Endothelial cell (in vitro differentiated cells): ENCODE results near the gene HDGFL3. TPM values are rescaled to one million over a fixed set of nuclear protein-coding genes. Genes with fewer than 3 reads are reported as not detected.

Source experiments
- DNase-seq: peaks from one replicate; pipeline ENCODE4 v3.0.0; 2021; ENCODE audit warnings: low spot score
- H3K27ac Mint-ChIP-seq: one replicate; pipeline ENCODE4 v1.8.0; 2021; ENCODE audit warnings: mixed read lengths, inconsistent platforms; ENCODE audit not compliant: unreplicated experiment
- H3K27me3 Mint-ChIP-seq: one replicate; pipeline ENCODE4 v1.8.0; 2021; ENCODE audit warnings: mild to moderate bottlenecking, moderate library complexity, mixed read lengths, inconsistent platforms; ENCODE audit not compliant: unreplicated experiment
- H3K36me3 Mint-ChIP-seq: one replicate; pipeline ENCODE4 v1.8.0; 2021; ENCODE audit warnings: mild to moderate bottlenecking, low read depth, mixed read lengths, inconsistent platforms; ENCODE audit not compliant: unreplicated experiment
- H3K4me1 Mint-ChIP-seq: one replicate; pipeline ENCODE4 v1.8.0; 2021; ENCODE audit warnings: mild to moderate bottlenecking, mixed read lengths, inconsistent platforms; ENCODE audit not compliant: unreplicated experiment
- H3K4me3 Mint-ChIP-seq: one replicate; pipeline ENCODE4 v1.8.0; 2021; ENCODE audit warnings: mild to moderate bottlenecking, mixed read lengths, inconsistent platforms; ENCODE audit not compliant: unreplicated experiment
- H3K9me3 Mint-ChIP-seq: one replicate; pipeline ENCODE4 v1.8.0; 2021; ENCODE audit warnings: mixed read lengths, inconsistent platforms; ENCODE audit not compliant: unreplicated experiment
- total RNA-seq: library from RNA; stranded (reverse); fragmentation: NEBNext Ultra II Directional; extraction: Animal tissue kit (Norgen Biotek cat#: 25700); gene quantifications from one replicate; pipeline ENCODE4 v1.2.1, GENCODE V29; 2021; ENCODE audit not compliant: unreplicated experiment
- TF ChIP-seq, protein P1 (sequence below): fragments of 200-600 bp; sonication (generic); IDR thresholded peaks from one replicate; pipeline ENCODE4 v1.5.0; 2021; ENCODE audit warnings: antibody characterized with exemption; ENCODE audit not compliant: unreplicated experiment

Gene HDGFL3
- total RNA-seq, 1 donor from 2014 or later = 91.2 TPM

DNA sequence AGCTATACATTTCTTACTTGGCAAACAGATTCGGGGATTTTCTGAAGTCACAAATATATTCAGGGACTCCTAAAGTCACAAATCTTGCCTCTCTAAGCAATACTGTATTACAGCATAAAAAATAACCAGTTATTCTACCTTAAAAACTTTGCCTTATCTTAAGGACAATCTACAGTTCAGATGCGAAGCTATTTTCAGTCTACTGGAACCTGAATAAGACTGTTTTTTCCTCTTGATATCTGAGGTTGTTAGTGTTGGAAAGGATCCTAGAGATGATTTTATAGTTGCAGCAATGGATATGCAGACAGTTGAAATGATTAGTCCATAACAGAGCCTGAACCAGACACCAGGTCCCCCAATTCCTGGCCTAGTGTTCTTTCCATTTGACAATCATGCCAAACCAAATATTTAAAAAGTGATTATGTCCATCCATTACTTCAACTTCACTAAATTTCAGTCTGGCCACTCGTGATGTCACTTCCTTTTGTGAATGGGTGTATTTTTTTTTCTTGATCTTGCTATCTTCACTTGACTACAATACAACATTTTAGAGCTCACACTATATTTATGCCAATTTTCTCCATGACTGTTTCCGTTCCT is 1.8 kb downstream of the HDGFL3 start:
- Mint-ChIP-seq H3K4me3 (peak overlapping the region; percentile 100), H3K27ac (peak overlapping the region; percentile 97), H3K9me3 (no peaks in the 10 kb centered on the region), H3K36me3 (peaks cover 5% of the 10 kb centered on the region), H3K27me3 (peaks cover 4% of the 10 kb centered on the region), H3K4me1 (peaks cover 26% of the 10 kb centered on the region)
- DNase-seq = no peak
- TF ChIP-seq, protein P1, sequence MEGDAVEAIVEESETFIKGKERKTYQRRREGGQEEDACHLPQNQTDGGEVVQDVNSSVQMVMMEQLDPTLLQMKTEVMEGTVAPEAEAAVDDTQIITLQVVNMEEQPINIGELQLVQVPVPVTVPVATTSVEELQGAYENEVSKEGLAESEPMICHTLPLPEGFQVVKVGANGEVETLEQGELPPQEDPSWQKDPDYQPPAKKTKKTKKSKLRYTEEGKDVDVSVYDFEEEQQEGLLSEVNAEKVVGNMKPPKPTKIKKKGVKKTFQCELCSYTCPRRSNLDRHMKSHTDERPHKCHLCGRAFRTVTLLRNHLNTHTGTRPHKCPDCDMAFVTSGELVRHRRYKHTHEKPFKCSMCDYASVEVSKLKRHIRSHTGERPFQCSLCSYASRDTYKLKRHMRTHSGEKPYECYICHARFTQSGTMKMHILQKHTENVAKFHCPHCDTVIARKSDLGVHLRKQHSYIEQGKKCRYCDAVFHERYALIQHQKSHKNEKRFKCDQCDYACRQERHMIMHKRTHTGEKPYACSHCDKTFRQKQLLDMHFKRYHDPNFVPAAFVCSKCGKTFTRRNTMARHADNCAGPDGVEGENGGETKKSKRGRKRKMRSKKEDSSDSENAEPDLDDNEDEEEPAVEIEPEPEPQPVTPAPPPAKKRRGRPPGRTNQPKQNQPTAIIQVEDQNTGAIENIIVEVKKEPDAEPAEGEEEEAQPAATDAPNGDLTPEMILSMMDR = no peak

DNA sequence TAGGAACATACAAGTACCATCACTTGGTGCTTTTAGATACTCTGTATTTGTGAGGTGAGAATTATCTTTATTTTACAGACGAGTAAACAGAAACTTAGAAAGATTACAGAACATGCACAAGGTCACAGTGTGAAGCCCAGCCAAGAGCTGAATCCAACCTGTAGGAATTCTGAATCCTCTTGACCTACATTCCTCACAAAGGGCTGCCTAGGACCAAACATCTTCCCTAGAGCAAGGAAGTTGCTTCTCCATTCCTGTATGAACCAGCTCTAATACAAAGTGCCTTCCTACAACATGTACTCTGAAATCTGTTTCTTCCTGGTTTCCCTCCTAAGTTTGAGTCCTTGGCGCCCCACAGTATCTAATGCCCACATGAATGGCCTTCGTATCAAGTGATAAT is 2.9 kb downstream of the HDGFL3 start:
- no peak for DNase-seq

DNA sequence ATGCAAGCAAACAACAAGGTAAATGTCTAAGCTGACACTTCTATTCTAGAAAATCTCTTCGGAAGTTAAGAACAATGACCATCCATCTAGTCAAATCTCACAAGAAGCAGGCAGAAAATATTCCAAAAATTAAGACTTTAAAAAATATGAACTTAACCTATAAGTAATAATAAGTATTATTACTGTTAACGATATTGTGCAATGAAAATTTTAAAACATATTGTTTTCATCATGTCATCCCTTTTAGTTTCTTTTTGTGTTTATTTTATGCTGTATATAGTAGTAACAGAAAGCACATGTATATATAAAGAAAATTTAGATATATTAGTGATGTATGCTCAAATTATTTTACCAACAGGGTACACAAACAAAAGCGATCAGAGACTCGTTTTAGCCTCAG is 4.1 kb downstream of the HDGFL3 start:
- no peak overlapping the region for H3K27ac Mint-ChIP-seq
- H3K27me3 Mint-ChIP-seq = peaks cover 4% of the 10 kb centered on the region
- H3K36me3 Mint-ChIP-seq = peaks cover 5% of the 10 kb centered on the region
- TF ChIP-seq, protein P1 = no peak
- H3K9me3 Mint-ChIP-seq = no peaks in the 10 kb centered on the region
- no peak for DNase-seq
- H3K4me1 Mint-ChIP-seq = peaks cover 26% of the 10 kb centered on the region
- H3K4me3 Mint-ChIP-seq = no peak overlapping the region

More for the DNA sequence above, 2.9 kb downstream of the HDGFL3 start:
- TF ChIP-seq, protein P1 = no peak
- H3K4me3 Mint-ChIP-seq = no peak overlapping the region
- no peak overlapping the region for H3K27ac Mint-ChIP-seq
- peaks cover 5% of the 10 kb centered on the region for H3K36me3 Mint-ChIP-seq
- H3K9me3 Mint-ChIP-seq = no peaks in the 10 kb centered on the region
- H3K4me1 Mint-ChIP-seq = peaks cover 26% of the 10 kb centered on the region
- H3K27me3 Mint-ChIP-seq = peaks cover 4% of the 10 kb centered on the region

DNA sequence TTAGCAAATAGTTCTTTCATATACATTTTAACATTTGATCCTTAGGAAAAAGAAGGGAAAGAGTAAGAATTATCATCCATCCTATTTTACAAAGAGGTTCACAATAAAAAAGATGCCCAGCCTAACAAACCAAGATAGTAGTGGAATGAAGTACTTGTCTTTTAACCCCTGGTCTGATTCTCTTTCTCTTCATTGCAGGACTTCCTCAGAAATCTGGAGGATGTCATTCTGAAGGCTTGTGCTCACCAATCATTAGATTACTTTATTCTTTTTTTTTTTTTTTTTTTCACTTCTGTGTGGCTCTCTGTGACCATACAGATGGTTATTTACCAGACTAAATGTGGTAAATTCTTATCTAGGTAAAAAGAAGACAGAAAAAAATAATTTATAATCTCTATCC is 7.0 kb downstream of the HDGFL3 start:
- DNase-seq = no peak
- H3K4me1 Mint-ChIP-seq = peaks cover 16% of the 10 kb centered on the region
- H3K36me3 Mint-ChIP-seq = no peaks in the 10 kb centered on the region
- H3K27me3 Mint-ChIP-seq = no peaks in the 10 kb centered on the region
- no peaks in the 10 kb centered on the region for H3K9me3 Mint-ChIP-seq
- no peak overlapping the region for H3K4me3 Mint-ChIP-seq
- no peak overlapping the region for H3K27ac Mint-ChIP-seq
- TF ChIP-seq, protein P1 = no peak

DNA sequence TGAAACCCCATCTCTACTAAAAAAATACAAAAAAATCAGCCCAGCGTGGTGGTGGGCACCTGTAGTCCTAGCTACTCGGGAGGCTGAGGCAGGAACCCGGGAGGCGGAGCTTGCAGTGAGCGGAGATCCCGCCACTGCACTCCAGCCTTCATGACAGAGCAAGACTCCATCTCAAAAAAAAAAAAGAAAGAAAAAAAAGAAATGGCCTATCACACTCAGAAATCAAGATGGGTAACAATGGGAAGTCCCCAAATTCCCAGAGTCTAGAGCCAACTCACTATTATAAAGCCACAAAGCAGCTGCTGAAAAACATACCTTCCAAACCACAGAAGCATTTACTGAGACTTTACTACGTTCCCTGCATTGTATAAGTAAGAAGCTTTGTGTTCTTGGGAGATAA is 7.5 kb downstream of the HDGFL3 start:
- no peaks in the 10 kb centered on the region for H3K36me3 Mint-ChIP-seq
- peaks cover 13% of the 10 kb centered on the region for H3K4me1 Mint-ChIP-seq
- H3K27ac Mint-ChIP-seq = no peak overlapping the region
- H3K4me3 Mint-ChIP-seq = no peak overlapping the region
- H3K9me3 Mint-ChIP-seq = no peaks in the 10 kb centered on the region
- H3K27me3 Mint-ChIP-seq = no peaks in the 10 kb centered on the region
- TF ChIP-seq, protein P1 = no peak
- DNase-seq = no peak
